Trophoblast cell (in vitro differentiated cells and primary cell): Measurements from ENCODE around the gene DNAI2.

Experiments used
- DNase-seq, 2 donors: peaks; one replicate each; pipeline ENCODE4 v3.0.0-alpha.2; 2016
- H2AFZ ChIP-seq: 2 replicates; pipeline ENCODE4 v1.6.1; 2013; ENCODE audit warnings: low read length, moderate library complexity, mild to moderate bottlenecking; ENCODE audit not compliant: insufficient read depth, poor library complexity
- H2AK5ac ChIP-seq: 2 replicates; pipeline ENCODE4 v1.6.1; 2013; ENCODE audit warnings: mild to moderate bottlenecking, low read length
- H2BK120ac ChIP-seq: 2 replicates; pipeline ENCODE4 v1.6.1; 2013; ENCODE audit warnings: low read length, mild to moderate bottlenecking, moderate library complexity; ENCODE audit not compliant: insufficient read depth, poor library complexity
- H2BK12ac ChIP-seq: 2 replicates; pipeline ENCODE4 v1.6.1; 2013; ENCODE audit warnings: mild to moderate bottlenecking, low read length, moderate library complexity
- H2BK5ac ChIP-seq: 2 replicates; pipeline ENCODE4 v1.6.1; 2013; ENCODE audit warnings: low read length, low read depth, moderate library complexity, mild to moderate bottlenecking; ENCODE audit not compliant: poor library complexity
- H3K14ac ChIP-seq: 2 replicates; pipeline ENCODE4 v1.6.1; 2013; ENCODE audit warnings: mild to moderate bottlenecking, low read length
- H3K18ac ChIP-seq: 2 replicates; pipeline ENCODE4 v1.6.1; 2013; ENCODE audit warnings: mild to moderate bottlenecking, low read length
- H3K23ac ChIP-seq: 2 replicates; pipeline ENCODE4 v1.6.1; 2013; ENCODE audit warnings: low read length
- H3K27ac ChIP-seq: 2 replicates; pipeline ENCODE4 v1.5.1; 2013; ENCODE audit warnings: low read depth, mild to moderate bottlenecking, inconsistent platforms, low read length, moderate library complexity
- H3K27me3 ChIP-seq: 2 replicates; pipeline ENCODE4 v1.6.1; 2013; ENCODE audit warnings: inconsistent platforms, mild to moderate bottlenecking, low read length, moderate library complexity; ENCODE audit not compliant: insufficient read depth
- H3K36me3 ChIP-seq, 2 experiments: 1 replicate in 1 of 2; 2 replicates in 1 of 2; pipeline ENCODE4 v1.6.1; 2013; ENCODE audit warnings: low read length in 2 of 2, mild to moderate bottlenecking in 2 of 2, moderate library complexity in 1 of 2; ENCODE audit not compliant: insufficient read depth in 2 of 2, control insufficient read depth in 1 of 2
- H3K4ac ChIP-seq: 2 replicates; pipeline ENCODE4 v1.6.1; 2013; ENCODE audit warnings: low read depth, mild to moderate bottlenecking, low read length, moderate library complexity
- H3K4me1 ChIP-seq, 2 experiments: 1 replicate in 1 of 2; 2 replicates in 1 of 2; pipeline ENCODE4 v1.6.1; 2013; ENCODE audit warnings: low read length in 2 of 2, mild to moderate bottlenecking in 2 of 2, moderate library complexity in 1 of 2; ENCODE audit not compliant: insufficient read depth in 2 of 2, control insufficient read depth in 1 of 2
- H3K4me2 ChIP-seq: 2 replicates; pipeline ENCODE4 v1.6.1; 2013; ENCODE audit warnings: inconsistent platforms, mild to moderate bottlenecking, low read length, moderate library complexity
- H3K4me3 ChIP-seq: 2 replicates; pipeline ENCODE4 v1.5.1; 2013; ENCODE audit warnings: mild to moderate bottlenecking, low read depth, low read length, inconsistent platforms
- H3K79me1 ChIP-seq: one replicate; pipeline ENCODE4 v1.6.1; 2013; ENCODE audit warnings: low read length
- H3K79me2 ChIP-seq: 2 replicates; pipeline ENCODE4 v1.6.1; 2013; ENCODE audit warnings: low read length, mild to moderate bottlenecking; ENCODE audit not compliant: control insufficient read depth, insufficient read depth, poor library complexity
- H3K9ac ChIP-seq: 2 replicates; pipeline ENCODE4 v1.6.1; 2013; ENCODE audit warnings: mild to moderate bottlenecking, low read length
- H3K9me3 ChIP-seq: 2 replicates; pipeline ENCODE4 v1.6.1; 2013; ENCODE audit warnings: low read depth, mild to moderate bottlenecking, control low read depth, inconsistent platforms, low read length; ENCODE audit not compliant: insufficient read depth
- H4K12ac ChIP-seq: 2 replicates; pipeline ENCODE4 v1.6.1; 2013; ENCODE audit warnings: low read depth, mild to moderate bottlenecking, low read length, moderate library complexity
- H4K8ac ChIP-seq: 2 replicates; pipeline ENCODE4 v1.6.1; 2013; ENCODE audit warnings: low read depth, mild to moderate bottlenecking, low read length, moderate library complexity
- H4K91ac ChIP-seq: one replicate; pipeline ENCODE4 v1.6.1; 2013; ENCODE audit warnings: low read depth, mild to moderate bottlenecking, low read length, moderate library complexity
- WGBS: extraction: QIAGEN DNeasy Blood & Tissue Kit; methylation state at CpG from one replicate; pipeline ENCODE4 v1.1.7; 2013; ENCODE audit warnings: missing lambda C conversion rate; ENCODE audit not compliant: insufficient read length, insufficient coverage; ENCODE audit errors: extremely low coverage; 5-methylcytosine and 5-hydroxymethylcytosine counted together

The DNAI2 gene

DNA sequence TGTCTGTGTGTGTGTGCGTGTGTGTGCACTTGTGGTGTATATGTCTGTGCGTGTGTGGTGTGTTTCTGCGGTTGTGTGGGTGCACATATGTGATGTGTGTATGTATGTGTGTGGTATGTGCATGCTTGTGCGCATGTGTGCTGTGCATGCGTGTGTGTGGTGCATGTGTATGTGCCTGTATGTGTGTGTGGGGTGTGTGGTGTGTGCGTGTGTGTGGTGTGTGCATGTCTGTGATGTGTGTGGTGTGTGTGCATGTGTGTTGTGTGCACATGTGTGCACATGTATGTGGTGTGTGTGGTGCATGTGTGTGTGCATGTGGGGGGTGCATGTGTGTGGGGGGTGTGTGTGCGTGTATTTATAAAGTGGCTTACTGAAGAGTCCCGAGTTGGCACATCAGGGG is 23.0 kb upstream of the DNAI2 start:
- no peak overlapping the region for H4K12ac ChIP-seq
- no peak overlapping the region for H4K91ac ChIP-seq
- no peak overlapping the region for H4K8ac ChIP-seq
- no peaks in the 10 kb centered on the region for H3K27me3 ChIP-seq
- H2AFZ ChIP-seq: no peak overlapping the region
- no peak for DNase-seq
- H3K4me1 ChIP-seq: peaks cover 0 to 2% of the 10 kb centered on the region in 2 experiments
- peaks cover 5% of the 10 kb centered on the region for H3K9me3 ChIP-seq
- H3K14ac ChIP-seq: no peak overlapping the region
- no peak overlapping the region for H3K4me2 ChIP-seq
- no peaks in the 10 kb centered on the region for H3K79me2 ChIP-seq
- no CpG with 5 or more reads among the region's 8 CpGs for WGBS
- H2BK12ac ChIP-seq: no peak overlapping the region
- no peaks in the 10 kb centered on the region for H3K36me3 ChIP-seq
- H3K4ac ChIP-seq: no peak overlapping the region
- peak overlapping the region; percentile 50 for H3K23ac ChIP-seq
- no peak overlapping the region for H2AK5ac ChIP-seq
- peak overlapping the region; percentile 63 for H3K4me3 ChIP-seq
- no peak overlapping the region for H3K9ac ChIP-seq
- no peak overlapping the region for H3K27ac ChIP-seq
- H3K79me1 ChIP-seq: no peaks in the 10 kb centered on the region
- no peak overlapping the region for H2BK5ac ChIP-seq
- no peak overlapping the region for H3K18ac ChIP-seq
- no peak overlapping the region for H2BK120ac ChIP-seq

DNA sequence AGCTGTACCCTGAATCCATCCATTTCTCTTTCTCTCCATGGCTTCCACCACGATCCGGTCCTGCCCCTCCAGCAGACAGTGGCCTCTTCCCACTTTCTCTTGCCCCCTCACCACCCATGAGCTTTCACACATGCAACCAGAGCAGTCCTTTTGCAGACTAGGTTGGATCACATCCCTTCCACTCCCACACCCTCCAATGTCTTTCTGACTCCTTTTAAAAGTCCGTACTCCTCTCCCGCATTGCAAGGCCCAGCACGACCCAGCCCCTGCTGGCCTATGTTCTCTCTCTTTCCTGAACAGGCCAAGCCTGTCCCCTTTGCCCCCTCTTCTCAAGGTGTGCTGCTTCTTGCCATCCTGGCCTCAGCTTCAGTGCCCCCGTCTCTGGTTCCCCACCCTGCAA is 22.5 kb upstream of the DNAI2 start:
- Histone ChIP-seq H3K14ac (no peak overlapping the region), H4K91ac (no peak overlapping the region), H2AK5ac (no peak overlapping the region), H3K79me2 (no peaks in the 10 kb centered on the region), H3K27ac (no peak overlapping the region), H3K4me3 (no peak overlapping the region), H3K27me3 (no peaks in the 10 kb centered on the region), H3K79me1 (no peaks in the 10 kb centered on the region), H2BK5ac (no peak overlapping the region), H2BK12ac (no peak overlapping the region), H2AFZ (no peak overlapping the region), H3K4ac (no peak overlapping the region), H3K23ac (peak overlapping the region; percentile 31), H4K12ac (no peak overlapping the region), H3K9ac (no peak overlapping the region), H3K36me3 (no peaks in the 10 kb centered on the region), H3K4me1 (peaks cover 0 to 2% of the 10 kb centered on the region in 2 experiments), H2BK120ac (no peak overlapping the region), H4K8ac (no peak overlapping the region), H3K18ac (no peak overlapping the region), H3K9me3 (peaks cover 3% of the 10 kb centered on the region), H3K4me2 (no peak overlapping the region)
- no CpG with 5 or more reads among the region's 6 CpGs for WGBS
- DNase-seq: no peak

DNA sequence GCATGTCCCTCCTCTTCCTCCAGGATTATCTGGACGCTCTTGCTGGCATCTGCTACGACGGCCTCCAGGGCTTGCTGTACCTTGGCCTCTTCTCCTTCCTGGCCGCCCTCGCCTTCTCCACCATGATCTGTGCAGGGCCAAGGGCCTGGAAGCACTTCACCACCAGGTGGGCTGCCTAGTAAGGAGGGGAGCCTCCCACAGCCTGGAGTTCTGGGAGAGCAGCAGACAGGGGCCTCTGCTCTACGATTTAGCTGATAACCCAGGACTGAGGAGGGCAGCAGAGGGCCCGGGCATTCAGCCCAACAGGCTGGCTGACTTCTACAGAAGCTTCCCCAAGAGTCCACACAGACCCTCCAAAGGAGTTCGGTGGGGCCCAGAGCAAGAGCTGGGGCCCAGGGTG is 21.8 kb upstream of the DNAI2 start:
- WGBS: no CpG with 5 or more reads among the region's 8 CpGs
- Histone ChIP-seq H3K27me3 (no peaks in the 10 kb centered on the region), H2AFZ (no peak overlapping the region), H3K79me2 (no peaks in the 10 kb centered on the region), H4K12ac (no peak overlapping the region), H3K36me3 (no peaks in the 10 kb centered on the region), H3K9me3 (peaks cover 3% of the 10 kb centered on the region), H3K4me1 (peaks cover 0 to 2% of the 10 kb centered on the region in 2 experiments), H3K23ac (no peak overlapping the region), H3K27ac (no peak overlapping the region), H2AK5ac (no peak overlapping the region), H3K4me3 (no peak overlapping the region), H3K9ac (no peak overlapping the region), H3K18ac (no peak overlapping the region), H2BK120ac (no peak overlapping the region), H4K91ac (no peak overlapping the region), H2BK12ac (no peak overlapping the region), H4K8ac (no peak overlapping the region), H3K14ac (no peak overlapping the region), H2BK5ac (no peak overlapping the region), H3K4me2 (no peak overlapping the region), H3K4ac (no peak overlapping the region), H3K79me1 (no peaks in the 10 kb centered on the region)
- no peak for DNase-seq

DNA sequence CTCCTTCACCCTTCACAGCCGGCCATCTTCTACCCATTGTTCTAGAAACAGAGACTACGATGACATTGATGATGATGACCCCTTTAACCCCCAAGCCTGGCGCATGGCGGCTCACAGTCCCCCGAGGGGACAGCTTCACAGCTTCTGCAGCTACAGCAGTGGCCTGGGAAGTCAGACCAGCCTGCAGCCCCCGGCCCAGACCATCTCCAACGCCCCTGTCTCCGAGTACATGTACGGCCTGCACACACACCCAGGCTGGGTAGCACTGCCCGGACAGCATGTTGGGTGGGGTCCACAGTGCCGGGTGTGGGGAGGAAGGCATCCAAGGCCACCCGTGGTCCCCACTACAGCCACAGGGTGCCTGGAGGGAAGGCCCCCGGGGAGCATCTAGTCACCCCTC is 21.0 kb upstream of the DNAI2 start:
- Histone ChIP-seq H3K79me2 (no peaks in the 10 kb centered on the region), H4K12ac (no peak overlapping the region), H3K9ac (no peak overlapping the region), H3K4me1 (peaks cover 0 to 2% of the 10 kb centered on the region in 2 experiments), H3K18ac (no peak overlapping the region), H2BK5ac (no peak overlapping the region), H2AFZ (no peak overlapping the region), H3K23ac (no peak overlapping the region), H3K27ac (no peak overlapping the region), H2AK5ac (no peak overlapping the region), H3K36me3 (no peaks in the 10 kb centered on the region), H4K91ac (no peak overlapping the region), H3K79me1 (no peaks in the 10 kb centered on the region), H3K27me3 (no peaks in the 10 kb centered on the region), H4K8ac (no peak overlapping the region), H3K9me3 (peaks cover 3% of the 10 kb centered on the region), H2BK120ac (no peak overlapping the region), H3K4me3 (no peak overlapping the region), H2BK12ac (no peak overlapping the region), H3K4ac (no peak overlapping the region), H3K14ac (no peak overlapping the region), H3K4me2 (no peak overlapping the region)
- no CpG with 5 or more reads among the region's 13 CpGs for WGBS
- DNase-seq: no peak
